Activated T-helper 1 cell treated with anti-CD3 and anti-CD28 coated beads, Interleukin-12 subunit alpha, Interleukin-12 subunit beta, Interleukin-2, Interleukin-4 antibody, amounts not matched to agents 30 ng/mL and 10 ng/mL and 1 ng/mL, durations not matched to agents 14 hours and 24 hours and 36 hours (primary cell): ENCODE measurements around the gene PARVA. TPM values are rescaled to one million over a fixed set of nuclear protein-coding genes. Genes with fewer than 3 reads are reported as not detected.

Experiments
- DNase-seq: peaks from one replicate; pipeline ENCODE4 v3.0.0; 2021; ENCODE audit warnings: low spot score
- H3K27ac Mint-ChIP-seq: one replicate; pipeline ENCODE4 v1.8.0; 2021; ENCODE audit warnings: mild to moderate bottlenecking, mixed read lengths
- H3K27me3 Mint-ChIP-seq: one replicate; pipeline ENCODE4 v1.8.0; 2022; ENCODE audit warnings: mild to moderate bottlenecking, moderate library complexity, mixed read lengths; ENCODE audit not compliant: insufficient read depth
- H3K36me3 Mint-ChIP-seq: one replicate; pipeline ENCODE4 v1.8.0; 2021; ENCODE audit warnings: low read depth, mixed read lengths
- H3K4me1 Mint-ChIP-seq: one replicate; pipeline ENCODE4 v1.8.0; 2021; ENCODE audit warnings: low read depth, mixed read lengths
- H3K4me3 Mint-ChIP-seq: one replicate; pipeline ENCODE4 v1.8.0; 2021; ENCODE audit warnings: mild to moderate bottlenecking, moderate library complexity, mixed read lengths
- H3K9me3 Mint-ChIP-seq: one replicate; pipeline ENCODE4 v1.8.0; 2021; ENCODE audit warnings: mixed read lengths
- intact Hi-C: fragments of 100-400 bp; cut with micrococcal nuclease; formaldehyde crosslinking; loops from one replicate; pipeline ENCODE4 v1.15.1; 2024
- total RNA-seq: library from RNA; stranded (reverse); gene quantifications from 2 replicates; pipeline ENCODE4 v1.2.3, GENCODE V29; 2022

The PARVA gene
- total RNA-seq, 1 donor from 2014 or later = not detected

- H3K27ac Mint-ChIP-seq = no peak overlapping the region
- no peak overlapping the region for H3K4me3 Mint-ChIP-seq
- no peaks in the 10 kb centered on the region for H3K36me3 Mint-ChIP-seq
- intact Hi-C loops = no loop called here
- no peaks in the 10 kb centered on the region for H3K9me3 Mint-ChIP-seq
- H3K4me1 Mint-ChIP-seq = no peaks in the 10 kb centered on the region
- peaks cover 9% of the 10 kb centered on the region for H3K27me3 Mint-ChIP-seq
- DNase-seq = no peak
Observed at GRCh38 chr11:12531681-12532080, 154.3 kb downstream of the PARVA start.

DNA sequence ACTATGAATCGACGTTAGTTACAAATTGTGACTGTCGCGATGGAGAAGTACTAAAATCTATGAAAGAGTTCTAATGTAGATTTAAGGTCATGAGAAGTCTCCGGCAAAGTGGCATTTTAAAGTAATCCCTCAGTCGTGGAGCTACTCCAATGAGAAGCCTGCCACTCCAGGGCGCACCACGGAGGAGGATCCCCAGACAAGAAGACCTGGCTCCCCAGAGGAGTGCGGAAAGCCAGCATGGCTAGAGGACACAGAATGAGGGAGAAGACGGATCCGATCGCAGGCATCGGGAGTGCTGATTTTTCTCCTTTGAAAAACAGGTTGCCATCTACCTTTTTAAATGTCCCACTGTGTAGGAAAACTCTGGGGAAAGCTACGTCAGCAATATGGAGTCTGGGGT lies 155.2 kb downstream of the PARVA start:
- no peaks in the 10 kb centered on the region for H3K36me3 Mint-ChIP-seq
- H3K27ac Mint-ChIP-seq = no peak overlapping the region
- peaks cover 9% of the 10 kb centered on the region for H3K27me3 Mint-ChIP-seq
- H3K9me3 Mint-ChIP-seq = no peaks in the 10 kb centered on the region
- H3K4me1 Mint-ChIP-seq = no peaks in the 10 kb centered on the region
- no peak overlapping the region for H3K4me3 Mint-ChIP-seq
- intact Hi-C loops = no loop called here
- DNase-seq = no peak

DNA sequence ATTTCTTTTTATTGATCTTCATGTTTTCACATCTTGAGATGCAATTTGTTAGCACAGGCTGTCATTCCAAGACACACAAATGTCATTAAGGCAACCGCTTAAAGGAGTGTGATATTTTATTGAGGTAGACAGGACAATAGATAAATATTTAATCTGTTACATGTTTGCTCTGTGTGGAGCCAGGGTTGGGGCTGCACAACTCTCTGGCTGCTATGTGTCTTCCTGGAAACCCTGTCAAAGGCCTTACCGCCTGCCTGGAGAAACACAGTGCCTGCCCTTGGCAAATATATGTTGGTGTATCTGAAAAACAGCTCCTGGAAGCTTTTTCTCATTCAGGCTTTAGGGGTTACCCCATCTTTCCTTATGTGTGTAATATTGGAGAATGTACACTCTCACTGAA lies 157.2 kb downstream of the PARVA start:
- no peak for DNase-seq
- peaks cover 9% of the 10 kb centered on the region for H3K27me3 Mint-ChIP-seq
- H3K36me3 Mint-ChIP-seq = no peaks in the 10 kb centered on the region
- no peak overlapping the region for H3K27ac Mint-ChIP-seq
- H3K9me3 Mint-ChIP-seq = no peaks in the 10 kb centered on the region
- intact Hi-C loops = no loop called here
- no peaks in the 10 kb centered on the region for H3K4me1 Mint-ChIP-seq
- no peak overlapping the region for H3K4me3 Mint-ChIP-seq

DNA sequence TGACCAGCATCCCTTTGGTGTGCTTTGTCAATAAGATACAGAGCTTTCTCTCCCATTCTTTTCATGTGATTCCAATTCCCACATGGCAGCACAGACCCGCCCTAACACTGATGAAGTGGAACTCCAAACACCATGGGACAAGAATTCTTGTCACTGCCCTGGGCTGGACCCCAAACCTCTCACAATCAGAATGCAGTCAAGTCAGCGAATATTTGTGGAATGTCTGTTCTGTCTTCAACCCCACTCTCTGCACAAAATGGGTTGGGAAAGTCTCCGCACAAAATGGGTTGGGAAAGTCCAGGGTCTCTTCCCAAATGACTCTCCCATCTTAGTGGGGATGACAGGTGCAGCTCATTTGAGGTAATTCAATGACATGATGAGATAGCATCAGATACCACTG lies 157.9 kb downstream of the PARVA start:
- H3K27ac Mint-ChIP-seq = no peak overlapping the region
- H3K27me3 Mint-ChIP-seq = peaks cover 9% of the 10 kb centered on the region
- H3K4me1 Mint-ChIP-seq = no peaks in the 10 kb centered on the region
- no peaks in the 10 kb centered on the region for H3K36me3 Mint-ChIP-seq
- no peak for DNase-seq
- intact Hi-C loops = no loop called here
- H3K9me3 Mint-ChIP-seq = no peaks in the 10 kb centered on the region
- no peak overlapping the region for H3K4me3 Mint-ChIP-seq

GRCh38 chr11:12536566-12536965 lies 159.2 kb downstream of the PARVA start:
- no peaks in the 10 kb centered on the region for H3K9me3 Mint-ChIP-seq
- intact Hi-C loops = no loop called here
- no peaks in the 10 kb centered on the region for H3K36me3 Mint-ChIP-seq
- no peaks in the 10 kb centered on the region for H3K4me1 Mint-ChIP-seq
- no peak for DNase-seq
- H3K27me3 Mint-ChIP-seq = peaks cover 9% of the 10 kb centered on the region
- H3K27ac Mint-ChIP-seq = no peak overlapping the region
- no peak overlapping the region for H3K4me3 Mint-ChIP-seq

- intact Hi-C loops = no loop called here
- Mint-ChIP-seq H3K27me3 (peaks cover 9% of the 10 kb centered on the region), H3K9me3 (no peaks in the 10 kb centered on the region), H3K27ac (no peak overlapping the region), H3K36me3 (no peaks in the 10 kb centered on the region), H3K4me1 (no peaks in the 10 kb centered on the region), H3K4me3 (no peak overlapping the region)
- DNase-seq = no peak
Observed at GRCh38 chr11:12537778-12538401, 160.5 kb downstream of the PARVA start.

GRCh38 chr11:12538889-12539421 lies 161.6 kb downstream of the PARVA start:
- Mint-ChIP-seq H3K4me3 (no peak overlapping the region), H3K36me3 (no peaks in the 10 kb centered on the region), H3K9me3 (no peaks in the 10 kb centered on the region)

DNA sequence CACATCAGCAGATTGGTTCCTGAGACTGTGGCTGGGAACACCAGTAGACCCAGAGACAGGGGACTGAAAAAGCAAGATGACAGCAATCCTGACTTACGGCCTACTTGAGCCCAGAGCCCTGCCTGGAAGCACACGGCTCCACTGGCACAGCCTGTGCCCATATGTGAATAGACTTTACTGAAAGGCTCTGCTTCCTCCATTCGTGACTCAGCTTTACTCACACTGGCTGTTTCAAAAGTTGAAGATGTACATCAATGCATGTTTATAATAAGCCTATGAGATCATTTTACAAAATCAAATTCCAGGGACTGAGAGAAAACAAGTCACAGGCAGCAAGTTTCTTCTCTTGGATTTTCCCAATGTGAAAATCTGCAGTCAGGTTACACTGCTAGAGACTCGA lies 162.2 kb downstream of the PARVA start:
- H3K4me1 Mint-ChIP-seq = no peaks in the 10 kb centered on the region
- H3K36me3 Mint-ChIP-seq = no peaks in the 10 kb centered on the region
- H3K27me3 Mint-ChIP-seq = peaks cover 5% of the 10 kb centered on the region
- H3K27ac Mint-ChIP-seq = no peak overlapping the region
- no peaks in the 10 kb centered on the region for H3K9me3 Mint-ChIP-seq
- H3K4me3 Mint-ChIP-seq = no peak overlapping the region
- intact Hi-C loops = no loop called here
- DNase-seq = no peak

More at GRCh38 chr11:12538889-12539421, 161.6 kb downstream of the PARVA start:
- DNase-seq = no peak
- intact Hi-C loops = no loop called here
- Mint-ChIP-seq H3K4me1 (no peaks in the 10 kb centered on the region), H3K27ac (no peak overlapping the region), H3K27me3 (peaks cover 9% of the 10 kb centered on the region)

DNA sequence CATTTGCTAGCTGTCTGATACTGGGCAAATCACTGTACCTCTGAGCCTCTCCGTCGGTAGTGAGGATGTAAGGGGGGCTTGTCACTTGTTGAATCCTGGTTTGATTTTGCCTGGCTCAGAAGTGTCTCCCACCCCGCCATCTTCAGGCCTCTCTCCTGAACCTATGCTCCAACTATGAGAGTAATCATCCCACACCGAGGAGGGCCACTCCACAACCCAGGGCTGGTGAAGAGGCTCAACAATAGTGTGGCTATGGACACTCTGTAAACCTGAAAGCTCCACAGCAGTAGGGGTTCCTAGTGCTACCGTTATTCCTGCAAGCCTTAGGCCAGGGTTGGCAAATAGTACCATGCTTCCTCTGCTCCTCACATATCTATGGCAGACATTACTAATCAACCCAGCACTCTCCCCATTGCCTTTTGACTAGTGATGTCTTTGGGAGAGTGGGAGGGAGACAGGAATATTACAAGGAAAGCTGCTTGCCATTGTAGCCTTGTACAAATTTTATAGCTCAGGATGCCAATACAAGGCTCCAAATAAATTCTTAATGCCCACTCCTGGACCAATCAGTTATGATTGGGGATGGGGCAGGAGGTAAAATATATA lies 162.8 kb downstream of the PARVA start:
- Mint-ChIP-seq H3K4me3 (no peak overlapping the region), H3K9me3 (no peaks in the 10 kb centered on the region), H3K4me1 (no peaks in the 10 kb centered on the region), H3K36me3 (no peaks in the 10 kb centered on the region), H3K27ac (no peak overlapping the region), H3K27me3 (peaks cover 5% of the 10 kb centered on the region)
- no peak for DNase-seq
- intact Hi-C loops = no loop called here

GRCh38 chr11:12540913-12541582 lies 163.7 kb downstream of the PARVA start:
- intact Hi-C loops = no loop called here
- Mint-ChIP-seq H3K9me3 (no peaks in the 10 kb centered on the region), H3K27ac (no peak overlapping the region), H3K4me1 (no peaks in the 10 kb centered on the region), H3K36me3 (no peaks in the 10 kb centered on the region), H3K4me3 (no peak overlapping the region), H3K27me3 (peaks cover 5% of the 10 kb centered on the region)
- DNase-seq = no peak

GRCh38 chr11:12541583-12542151 lies 164.3 kb downstream of the PARVA start:
- intact Hi-C loops = no loop called here
- H3K9me3 Mint-ChIP-seq = no peaks in the 10 kb centered on the region
- no peaks in the 10 kb centered on the region for H3K4me1 Mint-ChIP-seq
- DNase-seq = no peak
- no peak overlapping the region for H3K4me3 Mint-ChIP-seq
- H3K27ac Mint-ChIP-seq = no peak overlapping the region
- H3K27me3 Mint-ChIP-seq = no peaks in the 10 kb centered on the region
- no peaks in the 10 kb centered on the region for H3K36me3 Mint-ChIP-seq

GRCh38 chr11:12542186-12542935 lies 165.0 kb downstream of the PARVA start:
- intact Hi-C loops = no loop called here
- Mint-ChIP-seq H3K27ac (no peak overlapping the region), H3K4me1 (no peaks in the 10 kb centered on the region), H3K27me3 (no peaks in the 10 kb centered on the region), H3K9me3 (no peaks in the 10 kb centered on the region), H3K4me3 (no peak overlapping the region), H3K36me3 (no peaks in the 10 kb centered on the region)
- DNase-seq = no peak
